KBM-7 (cell line): Measurements from ENCODE around the gene GALNT13.

Experiments
- DNase-seq: peaks from one replicate; pipeline ENCODE4 v3.0.0-alpha.2; 2015
- in situ Hi-C: fragments of 300-500 bp; cut with MboI; formaldehyde crosslinking; loops from 2 replicates; pipeline ENCODE4 v1.14.3; 2020; ENCODE audit warnings: low sequenced_read_pairs, low pct_unique_long_range_greater_than_20kb, mixed read lengths

Gene GALNT13

DNA sequence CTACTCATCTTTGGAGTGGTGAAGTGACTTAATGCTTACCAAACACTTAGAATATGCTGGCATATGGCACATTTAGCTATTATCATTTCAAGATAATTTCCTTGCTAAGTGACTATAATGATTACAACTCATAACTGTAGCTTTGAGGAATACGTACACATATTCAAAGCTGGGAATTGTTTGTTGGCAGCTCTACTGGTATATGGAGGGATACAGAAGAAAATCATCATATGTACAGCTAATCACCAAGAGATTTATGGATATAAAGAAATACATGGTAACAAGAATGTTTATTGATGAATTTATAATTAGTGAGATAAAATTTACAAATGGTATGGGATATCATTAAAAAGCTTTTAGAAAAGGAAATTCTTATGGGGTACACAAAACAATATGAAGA, 207.2 kb downstream of the GALNT13 start:
- in situ Hi-C loops = no loop called here

DNA sequence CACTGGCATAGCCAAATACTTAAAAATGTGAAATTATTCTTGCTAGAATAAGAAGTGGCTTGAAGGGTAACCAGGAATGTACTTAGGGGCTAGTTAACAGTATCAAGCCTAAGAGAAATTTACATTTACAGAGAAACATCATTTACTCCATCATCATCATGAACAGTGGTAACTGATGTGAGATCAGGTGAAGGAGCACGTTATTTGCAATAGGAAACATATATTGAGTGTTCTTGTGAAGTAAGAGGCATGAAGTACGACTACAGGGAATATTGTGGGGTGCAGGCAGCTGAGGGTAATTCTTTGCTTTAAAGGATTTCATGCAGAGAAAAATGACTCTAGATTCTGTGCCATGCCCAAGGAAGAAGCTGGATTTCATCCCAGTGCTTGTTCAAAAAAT, 220.8 kb downstream of the GALNT13 start:
- in situ Hi-C loops = no loop called here

More for the DNA sequence above, 207.2 kb downstream of the GALNT13 start:
- DNase-seq = no peak

DNA sequence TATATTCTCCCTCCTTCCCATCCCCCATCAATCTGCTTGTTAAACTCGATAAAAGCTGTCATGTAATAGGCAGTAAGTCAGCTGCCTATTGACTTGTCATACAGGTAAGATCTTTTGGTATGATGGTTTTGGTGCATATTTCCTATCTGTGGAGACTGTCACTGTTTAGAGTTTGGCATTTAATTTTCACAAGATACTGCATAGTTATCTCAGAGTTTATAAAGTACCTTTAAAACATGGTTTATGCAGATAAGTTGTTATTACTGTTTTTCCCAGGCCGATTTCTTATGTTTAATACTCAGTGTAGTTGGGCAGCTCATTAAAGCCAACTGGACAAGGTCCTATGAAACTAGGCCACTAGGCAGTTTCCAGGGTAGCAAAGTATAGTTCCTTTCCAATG, 222.1 kb downstream of the GALNT13 start:
- in situ Hi-C loops = no loop called here
- no peak for DNase-seq

More for the DNA sequence above, 220.8 kb downstream of the GALNT13 start:
- DNase-seq = no peak

DNA sequence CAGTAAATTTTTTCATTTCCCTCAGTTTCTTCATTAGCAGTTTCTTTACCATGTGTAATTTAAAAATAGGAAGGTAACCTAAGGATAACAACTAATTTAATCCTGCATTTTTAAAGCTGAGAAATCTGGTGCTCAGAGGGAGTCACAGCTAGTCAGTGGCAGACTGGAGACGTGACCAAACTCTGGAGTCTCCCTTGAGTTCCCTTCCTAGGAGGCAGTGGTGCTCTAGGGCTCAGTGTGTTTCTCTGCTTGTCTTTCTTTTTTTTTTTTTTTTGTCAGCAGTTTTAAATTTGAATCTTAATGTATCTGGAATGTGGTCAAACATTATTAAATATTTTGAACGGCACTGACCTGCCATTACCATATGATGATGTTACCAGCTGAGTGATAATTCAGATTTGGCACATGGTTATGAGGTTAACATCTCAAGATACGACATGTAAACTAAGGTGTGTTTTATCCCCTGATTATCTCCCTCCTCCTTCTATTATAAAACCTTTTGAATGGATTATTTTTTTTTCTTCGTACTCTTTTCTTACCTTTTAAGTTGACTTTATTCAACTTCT, 226.2 kb downstream of the GALNT13 start:
- in situ Hi-C loops = no loop called here
- DNase-seq = no peak

DNA sequence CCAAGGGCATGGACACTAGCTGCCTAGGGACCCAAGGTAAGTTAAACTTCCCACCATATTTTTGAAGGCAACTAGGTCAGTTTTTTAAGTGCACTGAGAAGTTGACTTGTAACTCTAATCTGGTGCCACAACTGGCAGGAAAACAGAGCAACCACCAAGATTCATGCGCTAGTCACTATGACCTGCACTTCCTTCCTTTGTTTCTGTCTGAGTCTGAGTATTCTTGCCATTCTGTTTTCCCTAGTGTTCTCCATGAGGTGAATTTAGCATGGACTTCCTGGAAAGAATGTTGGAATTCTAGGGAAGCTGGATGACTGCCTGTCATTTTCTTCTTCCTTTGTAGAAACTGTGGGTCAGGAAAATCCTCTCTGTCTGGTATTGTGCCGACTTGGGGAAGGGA, 249.0 kb downstream of the GALNT13 start:
- in situ Hi-C loops = no loop called here
- DNase-seq = no peak

DNA sequence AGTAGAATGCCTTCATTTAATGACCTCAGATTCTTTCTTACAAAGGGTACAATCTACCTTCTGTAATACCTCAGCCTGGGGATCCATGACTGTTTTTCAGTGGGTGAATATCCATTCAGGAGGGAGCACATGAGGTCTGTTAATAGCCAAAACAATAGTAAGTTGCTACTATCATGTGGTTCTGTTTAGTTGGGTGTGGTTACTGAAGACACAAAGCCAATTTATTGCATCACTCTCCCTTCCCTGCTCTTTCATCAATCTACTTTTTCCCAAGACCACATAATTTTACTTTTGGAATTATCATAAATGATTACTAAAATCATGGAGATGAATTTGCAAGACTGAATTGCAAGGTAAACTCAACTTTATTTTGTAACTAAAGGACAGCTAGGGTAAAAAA, 254.2 kb downstream of the GALNT13 start:
- in situ Hi-C loops = no loop called here
- no peak for DNase-seq

DNA sequence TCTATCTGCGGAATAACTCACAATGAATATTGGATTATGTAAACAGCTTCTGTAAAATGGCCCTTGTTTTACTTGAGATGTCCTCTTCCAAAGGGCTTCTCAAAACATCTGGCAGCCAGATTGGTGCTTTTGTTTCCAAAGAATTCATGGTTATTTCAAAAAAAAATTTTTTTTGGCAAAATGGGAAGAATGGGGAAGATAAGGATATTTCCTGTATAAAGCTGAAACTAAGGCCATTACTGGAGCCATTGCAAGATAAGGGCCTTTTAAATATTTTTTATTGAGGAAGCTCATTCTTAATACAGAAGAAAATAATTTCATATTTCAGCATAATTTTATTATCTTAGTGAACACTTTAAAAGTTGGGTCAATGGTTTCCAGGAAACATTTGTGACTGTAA, 259.1 kb downstream of the GALNT13 start:
- in situ Hi-C loops = no loop called here
- no peak for DNase-seq

DNA sequence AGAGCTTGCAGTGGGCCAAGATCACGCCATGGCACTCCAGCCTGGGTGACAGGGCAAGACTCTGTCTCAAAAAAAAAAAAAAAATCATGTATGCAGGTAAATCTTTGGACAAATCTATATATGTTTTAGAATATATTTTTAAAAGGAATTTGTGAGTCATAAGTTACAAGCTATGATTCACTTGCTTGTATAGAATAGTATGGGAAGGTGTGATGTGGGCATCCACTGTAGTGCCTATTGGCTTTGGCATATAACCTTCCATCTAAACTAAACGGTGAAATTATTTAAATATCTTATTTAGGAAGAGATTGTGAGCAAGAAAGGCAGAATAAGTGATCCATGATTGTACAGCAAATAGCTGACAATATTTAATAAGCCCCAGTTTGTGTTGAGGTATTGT, 261.1 kb downstream of the GALNT13 start:
- in situ Hi-C loops = no loop called here
- DNase-seq = no peak

DNA sequence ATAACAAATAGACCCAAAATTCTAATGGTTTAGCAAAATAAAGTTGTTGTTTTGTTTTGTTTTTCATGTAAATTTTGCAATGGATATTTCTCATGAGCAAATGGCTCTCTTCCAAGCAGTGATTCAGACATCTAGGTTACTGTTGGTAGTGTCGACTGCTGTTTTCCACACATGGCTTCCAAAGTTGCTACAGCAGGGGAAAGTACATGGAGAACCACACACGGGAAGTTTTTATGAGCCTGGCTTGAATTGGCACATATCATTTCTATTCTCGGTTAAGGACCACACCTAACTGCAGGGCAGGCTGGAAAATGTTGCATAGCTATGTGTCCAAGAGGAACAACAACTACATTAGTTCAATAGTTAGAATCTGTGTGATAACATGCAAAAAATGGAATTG, 262.1 kb downstream of the GALNT13 start:
- DNase-seq = no peak
- in situ Hi-C loops = no loop called here

DNA sequence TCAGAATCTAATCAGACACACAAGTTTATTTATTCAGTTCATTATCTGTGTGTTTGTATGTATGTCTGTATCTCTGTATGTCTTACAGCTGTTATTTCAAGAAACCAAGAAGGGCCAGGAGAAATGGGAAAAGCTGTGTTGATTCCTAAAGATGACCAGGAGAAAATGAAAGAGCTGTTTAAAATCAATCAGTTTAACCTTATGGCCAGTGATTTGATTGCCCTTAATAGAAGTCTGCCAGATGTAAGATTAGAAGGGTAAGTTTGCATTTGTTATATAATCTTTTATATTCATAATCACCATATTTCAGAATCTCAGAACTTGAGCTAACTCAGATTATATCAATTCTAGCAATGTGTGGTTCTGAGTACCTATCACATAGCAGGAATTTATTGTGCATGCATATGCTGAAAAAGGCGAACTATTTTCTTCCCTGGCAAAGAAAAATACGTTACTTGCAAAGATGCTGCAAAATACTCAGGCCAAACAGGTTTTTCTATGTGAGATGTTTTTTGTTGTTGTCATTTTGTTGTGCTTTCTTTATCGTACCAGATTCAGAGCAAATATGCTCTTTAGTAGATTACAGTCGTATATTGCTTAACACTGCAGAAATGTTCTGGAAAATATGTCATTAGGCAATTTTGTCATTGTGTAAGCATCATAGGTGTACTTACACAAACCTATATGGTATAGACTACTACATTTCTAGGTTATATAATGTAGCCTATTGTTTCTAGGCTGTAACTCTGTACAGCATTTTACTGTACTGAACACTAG, 268.7 kb downstream of the GALNT13 start:
- DNase-seq = no peak
- in situ Hi-C loops = no loop called here

DNA sequence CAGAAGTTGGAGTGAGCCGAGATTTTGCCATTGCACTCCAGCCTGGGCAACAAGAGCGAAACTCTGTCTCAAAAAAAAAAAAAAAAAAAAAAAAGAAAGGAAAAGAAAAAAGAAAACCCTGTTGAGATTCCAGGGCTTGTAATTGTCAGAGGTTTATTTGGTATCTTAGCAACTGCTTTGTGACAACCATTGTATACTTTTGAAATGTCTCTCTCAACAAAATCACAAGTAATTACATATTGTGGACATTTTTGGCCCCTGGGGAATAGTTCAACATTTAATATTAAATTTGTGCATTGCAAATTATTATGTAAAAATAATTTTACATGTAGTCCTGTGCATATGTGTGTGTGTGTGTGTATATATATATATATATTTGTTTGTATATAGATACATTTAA, 270.8 kb downstream of the GALNT13 start:
- no peak for DNase-seq
- in situ Hi-C loops = no loop called here

DNA sequence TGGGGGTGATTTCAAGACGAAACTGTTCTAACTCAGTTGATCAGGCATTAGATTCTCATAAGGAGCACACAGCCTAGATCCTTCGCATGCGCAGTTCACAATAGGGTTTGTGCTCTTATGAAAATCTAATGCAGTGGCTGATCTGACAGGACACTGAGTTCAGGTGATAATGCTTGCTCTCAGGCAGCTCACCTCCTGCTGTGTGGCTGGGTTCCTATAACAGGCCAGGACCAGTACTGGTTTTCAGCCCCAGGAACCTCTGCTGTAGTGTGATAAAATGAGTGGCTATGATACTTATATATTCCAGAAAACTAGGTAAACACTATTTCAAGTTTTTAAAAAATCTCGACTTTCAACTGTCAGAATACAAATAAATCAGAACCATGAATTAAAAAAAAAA, 271.4 kb downstream of the GALNT13 start:
- in situ Hi-C loops = no loop called here
- DNase-seq = no peak

DNA sequence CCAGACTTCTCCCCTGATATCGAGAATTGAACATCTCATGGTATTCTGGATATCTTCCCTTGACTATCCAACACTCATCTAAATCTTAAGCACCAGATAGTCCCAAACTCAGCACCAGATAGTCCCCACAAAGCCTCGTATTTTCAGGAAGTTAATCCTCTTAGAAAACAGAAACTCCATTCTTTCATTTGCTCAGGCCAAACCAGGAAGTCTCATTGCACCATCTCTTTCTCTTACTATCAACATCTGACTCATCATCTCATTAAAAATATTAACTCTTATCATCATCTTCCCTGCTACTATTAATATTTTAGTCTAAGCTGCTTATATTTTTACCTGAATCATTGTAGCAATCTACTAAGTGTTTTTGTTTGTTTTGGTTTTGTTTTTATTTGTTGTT, 286.4 kb downstream of the GALNT13 start:
- no peak for DNase-seq
- in situ Hi-C loops = no loop called here

DNA sequence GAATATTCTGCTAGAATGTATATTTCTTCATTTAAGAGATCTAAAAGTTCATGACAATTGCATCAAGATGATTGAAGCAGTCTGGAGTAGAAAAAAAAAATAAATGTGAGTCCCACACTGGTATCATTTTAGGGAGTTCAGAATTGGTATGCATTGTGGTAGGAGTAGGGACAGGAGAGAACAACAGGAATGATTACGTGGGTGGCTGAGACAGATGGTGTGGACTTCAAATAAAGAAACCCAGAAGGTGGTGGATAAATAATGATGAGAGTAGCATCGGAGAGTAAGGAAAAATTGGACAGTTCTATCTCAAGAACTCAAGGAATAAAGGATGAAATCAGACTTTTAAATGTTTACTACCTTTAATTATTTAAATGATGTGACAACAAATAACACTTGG, 289.6 kb downstream of the GALNT13 start:
- no peak for DNase-seq
- in situ Hi-C loops = no loop called here

DNA sequence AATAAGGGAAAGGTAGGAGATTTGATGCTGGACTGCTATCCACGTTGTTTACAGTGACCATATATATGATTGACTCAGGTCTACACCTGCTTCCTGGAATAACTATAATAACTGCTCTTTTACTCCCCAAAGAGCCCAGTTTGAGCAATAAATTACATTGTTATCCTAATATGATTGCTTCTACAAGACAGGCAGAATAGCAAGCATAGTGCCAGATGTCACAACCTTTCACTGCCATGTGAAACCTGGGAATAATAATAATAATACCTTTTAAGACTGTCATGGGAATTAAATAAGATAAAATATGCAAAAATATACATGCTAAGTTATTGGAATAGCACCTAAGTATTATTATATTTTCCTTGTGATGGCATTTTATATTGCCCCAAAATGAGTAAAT, 298.7 kb downstream of the GALNT13 start:
- in situ Hi-C loops = no loop called here

DNA sequence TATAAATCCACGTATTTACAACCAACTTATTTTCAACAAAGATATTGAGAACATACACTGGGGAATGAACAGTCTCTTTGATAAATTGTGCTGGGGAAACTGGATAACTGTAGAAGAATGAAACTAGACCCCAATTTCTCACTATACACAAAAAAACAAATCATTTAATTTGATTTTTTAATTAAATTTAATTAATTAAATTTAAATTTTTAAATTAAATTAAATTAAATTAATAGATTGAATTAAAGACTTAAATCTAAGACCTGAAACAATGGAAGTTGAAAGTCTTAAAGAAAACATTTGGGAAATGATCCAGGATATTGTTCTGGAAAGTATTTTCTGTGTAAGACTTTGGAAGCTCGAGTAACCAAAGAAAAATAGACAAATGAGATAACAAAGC, 301.4 kb downstream of the GALNT13 start:
- in situ Hi-C loops = no loop called here
- no peak for DNase-seq

More for the DNA sequence above, 298.7 kb downstream of the GALNT13 start:
- no peak for DNase-seq

DNA sequence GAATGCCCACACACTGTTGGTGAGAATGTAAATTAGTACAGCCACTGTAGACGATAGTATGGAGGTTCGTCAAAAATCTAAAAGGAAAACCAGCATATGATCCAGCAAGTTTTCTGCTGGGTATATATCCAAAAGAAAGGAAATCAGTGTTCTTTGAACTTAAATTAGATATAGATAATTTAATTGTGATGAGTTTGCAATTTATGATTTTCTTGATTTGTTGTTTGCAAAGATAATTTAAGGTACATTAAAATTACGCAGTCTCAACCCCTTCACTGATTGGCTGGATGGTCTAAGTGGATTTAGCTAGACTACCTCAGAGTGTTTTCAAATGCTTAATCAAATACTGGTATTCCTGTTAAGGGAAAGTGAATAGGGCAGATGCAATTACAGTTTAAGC, 302.2 kb downstream of the GALNT13 start:
- DNase-seq = no peak

DNA sequence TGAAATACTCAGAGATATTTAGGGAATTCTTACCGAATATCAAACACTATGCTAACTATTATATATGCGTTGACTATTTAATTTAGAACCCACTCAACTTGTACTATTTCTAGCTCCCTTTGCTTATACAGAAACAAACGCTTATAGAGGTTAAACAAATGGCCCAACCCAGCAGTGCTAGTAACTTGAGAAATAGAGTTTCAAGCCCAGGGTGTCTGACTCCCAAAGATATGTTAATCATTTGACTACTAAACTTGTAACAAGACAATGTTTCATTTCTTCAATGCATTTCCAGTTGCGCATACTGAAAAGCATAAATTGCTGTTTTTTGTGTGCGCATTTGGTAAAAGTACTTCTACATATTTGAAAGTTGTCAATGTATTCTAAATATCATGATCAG, 310.3 kb downstream of the GALNT13 start:
- no peak for DNase-seq
- in situ Hi-C loops = no loop called here

More for the DNA sequence above, 302.2 kb downstream of the GALNT13 start:
- in situ Hi-C loops = no loop called here

DNA sequence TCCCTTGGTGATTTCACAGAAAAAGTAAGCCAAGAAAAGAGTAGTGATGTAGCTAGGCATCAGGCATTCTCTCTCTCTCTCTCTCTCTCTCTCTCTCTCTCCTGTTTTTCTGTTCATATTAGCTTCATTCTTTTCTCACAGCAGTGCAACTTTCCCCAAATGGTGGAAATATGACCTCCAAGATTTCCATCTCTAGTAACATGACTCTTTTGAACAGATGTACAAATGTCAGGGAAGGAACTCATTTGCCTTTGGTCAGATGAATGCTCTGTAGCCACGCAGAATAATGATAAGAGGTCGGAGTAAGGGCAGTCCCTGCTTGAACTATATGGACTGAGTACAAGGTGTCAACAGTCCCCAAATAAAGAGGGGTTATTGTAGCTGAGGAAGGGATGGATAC, 316.2 kb downstream of the GALNT13 start:
- in situ Hi-C loops = no loop called here
- no peak for DNase-seq

DNA sequence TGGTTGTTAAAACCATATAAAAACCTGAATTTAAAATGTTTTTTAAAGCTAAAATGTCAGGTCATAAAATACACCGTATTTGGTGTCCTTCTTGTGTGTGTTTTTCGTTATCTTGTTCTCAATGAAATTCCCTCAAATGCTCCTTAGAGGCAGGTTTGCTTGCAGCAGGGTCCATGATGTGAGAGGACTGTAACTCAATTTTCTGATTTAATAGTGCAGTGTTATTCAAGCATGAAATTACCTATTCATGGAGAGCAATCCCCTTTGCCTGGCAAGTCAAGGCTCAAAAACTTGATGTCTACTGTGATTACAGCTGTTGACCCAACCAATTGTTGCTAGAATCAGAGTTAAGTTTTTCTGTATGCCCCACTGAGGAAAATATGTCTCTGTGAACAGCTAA, 318.2 kb downstream of the GALNT13 start:
- DNase-seq = no peak
- in situ Hi-C loops = no loop called here

DNA sequence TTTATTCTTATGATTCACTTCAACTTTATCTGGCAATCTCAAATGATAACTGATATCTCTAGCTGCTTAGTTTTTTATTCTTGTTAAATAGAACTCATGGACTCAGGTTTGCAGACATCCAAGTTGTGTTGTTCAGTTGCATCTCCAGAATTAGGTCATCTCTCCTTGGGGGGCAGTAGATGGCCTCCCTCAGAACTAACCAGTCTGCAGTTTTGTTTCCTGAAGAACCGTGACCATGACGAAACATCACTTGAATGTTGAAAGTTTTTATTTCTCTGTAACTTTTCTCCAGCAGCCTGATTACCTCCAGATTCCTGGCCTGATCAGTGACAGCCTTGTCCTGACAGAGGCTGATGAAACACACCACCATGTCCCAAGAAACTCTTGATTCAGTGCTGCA, 321.5 kb downstream of the GALNT13 start:
- in situ Hi-C loops = no loop called here
- DNase-seq = no peak
